OCI-LY3 (cell line): ENCODE measurements around the gene FAM13A.

ENCODE experiments used
- EZH2phosphoT487 ChIP-seq: fragments of 200-600 bp; shearing (Covaris generic); IDR thresholded peaks from 2 replicates; pipeline ENCODE4 v1.6.1; 2018; ENCODE audit warnings: antibody characterized with exemption, mixed run types, low read depth
- TF ChIP-seq, protein P1 (sequence below): fragments of 200-600, 300-600 bp; sonication (generic); IDR thresholded peaks from 2 replicates; pipeline ENCODE4 v1.5.1; 2014; ENCODE audit warnings: antibody characterized with exemption, low read length, low read depth

DNA sequence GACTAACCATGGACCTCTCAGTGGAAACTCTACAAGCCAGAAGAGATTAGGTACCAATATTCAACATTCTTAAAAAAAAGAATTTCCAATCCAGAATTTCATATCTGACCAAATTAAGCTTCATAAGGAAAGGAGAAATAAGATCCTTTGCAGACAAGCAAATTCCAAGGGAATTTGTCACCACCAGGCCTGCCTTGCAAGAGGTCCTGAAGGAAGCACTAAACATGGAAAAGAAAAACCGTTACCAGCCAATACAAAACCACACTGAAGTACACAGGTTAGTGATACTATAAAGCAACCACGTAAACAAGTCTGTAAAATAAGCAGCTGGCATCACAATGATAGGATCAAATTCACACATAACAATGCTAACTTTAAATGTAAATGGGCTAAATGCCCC, 156.6 kb downstream of the FAM13A start:
- TF ChIP-seq, protein P1, sequence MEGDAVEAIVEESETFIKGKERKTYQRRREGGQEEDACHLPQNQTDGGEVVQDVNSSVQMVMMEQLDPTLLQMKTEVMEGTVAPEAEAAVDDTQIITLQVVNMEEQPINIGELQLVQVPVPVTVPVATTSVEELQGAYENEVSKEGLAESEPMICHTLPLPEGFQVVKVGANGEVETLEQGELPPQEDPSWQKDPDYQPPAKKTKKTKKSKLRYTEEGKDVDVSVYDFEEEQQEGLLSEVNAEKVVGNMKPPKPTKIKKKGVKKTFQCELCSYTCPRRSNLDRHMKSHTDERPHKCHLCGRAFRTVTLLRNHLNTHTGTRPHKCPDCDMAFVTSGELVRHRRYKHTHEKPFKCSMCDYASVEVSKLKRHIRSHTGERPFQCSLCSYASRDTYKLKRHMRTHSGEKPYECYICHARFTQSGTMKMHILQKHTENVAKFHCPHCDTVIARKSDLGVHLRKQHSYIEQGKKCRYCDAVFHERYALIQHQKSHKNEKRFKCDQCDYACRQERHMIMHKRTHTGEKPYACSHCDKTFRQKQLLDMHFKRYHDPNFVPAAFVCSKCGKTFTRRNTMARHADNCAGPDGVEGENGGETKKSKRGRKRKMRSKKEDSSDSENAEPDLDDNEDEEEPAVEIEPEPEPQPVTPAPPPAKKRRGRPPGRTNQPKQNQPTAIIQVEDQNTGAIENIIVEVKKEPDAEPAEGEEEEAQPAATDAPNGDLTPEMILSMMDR: no peak
- no peak for TF ChIP-seq EZH2phosphoT487
